Skin epidermis (tissue), 12 donors: ENCODE measurements around the gene INPP5K.
"Not testable (repeated sequence)": the region's sequence is repeated elsewhere in the genome, so short reads cannot be mapped to it uniquely, and the experiment has no call there.

Source experiments
- H3K27ac ChIP-seq, 21 experiments: fragments of 200-600 bp; sonication (generic) in 11 of 21; one replicate each; pipeline ENCODE4 v1.5.0; 2020; ENCODE audit warnings: mild to moderate bottlenecking in 3 of 21, inconsistent platforms in 2 of 21, moderate library complexity in 2 of 21
- H3K4me3 ChIP-seq, 7 experiments: fragments of 200-600 bp; sonication (generic) in 2 of 7; one replicate each; pipeline ENCODE4 v1.5.0; 2020; ENCODE audit warnings: inconsistent platforms in 2 of 7, mild to moderate bottlenecking in 2 of 7, moderate library complexity in 1 of 7

Gene INPP5K

DNA sequence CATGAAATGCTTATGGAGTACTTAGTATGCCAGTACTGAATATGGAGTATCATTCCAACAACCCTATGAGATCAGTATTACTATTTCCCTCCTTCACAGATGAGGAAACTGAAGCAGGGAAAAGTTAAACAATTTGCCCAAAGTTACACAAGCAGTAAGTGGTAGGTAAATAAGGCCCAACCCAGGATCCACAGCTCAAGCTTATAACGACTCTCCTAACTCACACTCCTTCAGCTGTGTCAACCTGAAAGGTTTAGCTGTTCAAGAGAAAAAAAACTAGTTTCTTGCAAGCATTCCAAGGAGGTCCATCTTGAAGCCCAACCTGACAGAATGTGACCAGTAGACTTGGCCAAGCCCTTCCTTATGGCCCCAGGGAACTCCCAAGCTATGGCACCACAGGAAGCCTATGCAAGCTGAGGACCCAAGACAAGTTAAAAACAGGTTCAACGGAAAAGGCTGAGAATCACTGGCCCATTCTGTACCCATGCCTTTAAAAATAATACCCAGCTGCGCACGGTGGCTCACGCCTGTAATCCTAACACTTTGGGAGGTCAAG lies 66.9 kb downstream of the INPP5K start:
- H3K27ac ChIP-seq: no peak overlapping the region

DNA sequence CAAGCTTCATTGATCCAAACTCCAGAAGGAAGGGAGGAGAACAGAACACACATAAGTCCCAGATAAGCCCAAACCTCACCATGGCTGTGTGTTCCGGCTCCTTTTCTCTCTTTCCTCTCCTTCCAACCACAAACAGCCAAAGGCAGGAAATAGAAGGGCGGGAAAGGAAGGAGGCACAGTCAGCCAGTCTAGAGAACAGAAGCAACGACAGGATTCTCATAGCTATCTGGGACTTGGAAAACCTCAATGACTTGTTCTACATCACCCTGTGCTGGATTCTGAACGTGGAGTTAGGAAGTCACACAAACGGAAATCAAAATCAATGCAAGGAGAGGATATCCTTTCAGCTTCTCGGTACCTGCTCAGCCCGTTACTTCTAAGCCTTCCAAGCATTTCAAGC lies 69.4 kb downstream of the INPP5K start:
- Histone ChIP-seq H3K4me3 (no peak overlapping the region), H3K27ac (peak overlapping the region in 4 of 21 experiments; percentile 5 to 30 (median 20))

More for the DNA sequence above, 66.9 kb downstream of the INPP5K start:
- no peak overlapping the region for H3K4me3 ChIP-seq

DNA sequence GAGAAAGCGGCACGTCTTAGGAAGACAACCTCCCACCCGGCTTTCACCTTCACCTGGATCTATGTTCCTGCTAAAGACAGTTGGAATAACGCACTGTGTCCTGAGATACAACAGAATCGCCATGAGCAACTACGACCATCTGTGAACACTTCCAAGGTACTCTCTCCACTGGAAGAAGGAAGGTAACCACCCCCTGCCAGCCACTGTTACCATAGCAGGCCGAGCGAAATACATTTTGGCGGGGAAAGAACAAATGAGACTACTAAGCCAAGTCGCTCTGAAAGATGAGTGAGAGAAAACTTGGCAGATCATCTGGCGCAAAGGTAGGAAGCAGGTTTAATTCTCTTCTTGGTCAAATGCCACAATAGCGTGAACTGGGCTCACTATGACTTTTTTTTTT lies 70.2 kb downstream of the INPP5K start:
- H3K27ac ChIP-seq: peak overlapping the region in 1 of 21 experiments; percentile 28

DNA sequence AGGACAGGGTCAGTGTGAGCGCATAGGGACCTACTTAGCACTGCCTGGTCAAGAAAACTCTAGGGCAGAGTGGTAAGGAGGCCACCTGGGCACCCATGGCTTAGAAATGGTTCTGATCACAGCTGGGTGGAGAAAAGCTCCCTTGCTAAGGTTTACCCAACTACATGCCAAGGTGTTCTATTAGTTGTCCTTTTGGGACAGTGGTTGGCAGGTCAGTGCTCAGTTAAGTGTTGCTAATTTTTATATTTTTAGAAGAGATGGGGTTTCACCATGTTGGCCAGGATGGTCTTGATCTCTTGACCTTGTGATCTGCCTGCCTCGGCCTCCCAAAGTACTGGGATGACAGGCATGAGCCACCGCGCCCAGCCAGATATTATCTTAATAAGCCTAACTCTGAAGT lies 70.7 kb downstream of the INPP5K start:
- not testable (repeated sequence) for H3K27ac ChIP-seq, H3K4me3 ChIP-seq

More for the DNA sequence above, 70.2 kb downstream of the INPP5K start:
- no peak overlapping the region for H3K4me3 ChIP-seq
